Measurements from ENCODE around the gene BAZ2A.

Gene BAZ2A

GRCh38 chr12:56629459-56630179 lies 507 bp downstream of the BAZ2A start:
- peak overlapping the region; percentile 94 to 95 for H3K27ac ChIP-seq
- TF ChIP-seq, protein P1, sequence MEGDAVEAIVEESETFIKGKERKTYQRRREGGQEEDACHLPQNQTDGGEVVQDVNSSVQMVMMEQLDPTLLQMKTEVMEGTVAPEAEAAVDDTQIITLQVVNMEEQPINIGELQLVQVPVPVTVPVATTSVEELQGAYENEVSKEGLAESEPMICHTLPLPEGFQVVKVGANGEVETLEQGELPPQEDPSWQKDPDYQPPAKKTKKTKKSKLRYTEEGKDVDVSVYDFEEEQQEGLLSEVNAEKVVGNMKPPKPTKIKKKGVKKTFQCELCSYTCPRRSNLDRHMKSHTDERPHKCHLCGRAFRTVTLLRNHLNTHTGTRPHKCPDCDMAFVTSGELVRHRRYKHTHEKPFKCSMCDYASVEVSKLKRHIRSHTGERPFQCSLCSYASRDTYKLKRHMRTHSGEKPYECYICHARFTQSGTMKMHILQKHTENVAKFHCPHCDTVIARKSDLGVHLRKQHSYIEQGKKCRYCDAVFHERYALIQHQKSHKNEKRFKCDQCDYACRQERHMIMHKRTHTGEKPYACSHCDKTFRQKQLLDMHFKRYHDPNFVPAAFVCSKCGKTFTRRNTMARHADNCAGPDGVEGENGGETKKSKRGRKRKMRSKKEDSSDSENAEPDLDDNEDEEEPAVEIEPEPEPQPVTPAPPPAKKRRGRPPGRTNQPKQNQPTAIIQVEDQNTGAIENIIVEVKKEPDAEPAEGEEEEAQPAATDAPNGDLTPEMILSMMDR (IDR thresholded peaks at IDR 0.05), result no peak

GRCh38 chr12:56628671-56629458 lies 1.3 kb downstream of the BAZ2A start:
- H3K4me3 ChIP-seq, result peak overlapping the region; percentile 91
- H3K27ac ChIP-seq, result peak overlapping the region; percentile 94 to 95
- peak; percentile 82 for DNase-seq (ENCODE audit: low spot score)
- TF ChIP-seq, protein P1 (IDR thresholded peaks at IDR 0.05), result no peak

More at GRCh38 chr12:56629459-56630179, 507 bp downstream of the BAZ2A start:
- DNase-seq (ENCODE audit: low spot score), result no peak
- peak overlapping the region; percentile 91 for H3K4me3 ChIP-seq

DNA sequence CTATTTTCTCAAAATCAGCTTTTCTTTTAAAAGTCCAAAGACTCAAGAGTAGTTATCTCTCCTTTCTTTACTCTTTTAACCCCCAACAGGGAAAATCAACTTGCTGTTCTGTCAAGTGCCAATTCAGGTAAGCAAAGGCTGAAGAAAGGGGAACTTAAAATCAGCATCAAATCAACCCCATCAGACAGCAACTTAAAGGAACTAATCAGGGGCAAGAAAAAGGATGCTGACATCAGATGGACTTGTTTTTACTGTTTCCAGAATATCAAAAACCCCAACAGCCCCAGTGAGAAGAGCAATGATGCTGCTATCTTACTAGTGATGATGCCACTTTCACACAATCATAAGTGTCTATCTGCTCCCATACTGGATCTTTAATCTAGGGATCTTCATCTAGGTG lies 3.4 kb downstream of the BAZ2A start:
- TF ChIP-seq, protein P1 (IDR thresholded peaks at IDR 0.05), result no peak
- Histone ChIP-seq H3K27ac (no peak overlapping the region), H3K4me3 (no peak overlapping the region)
- DNase-seq (ENCODE audit: low spot score), result no peak

- Histone ChIP-seq H3K4me3 (no peak overlapping the region), H3K27ac (no peak overlapping the region)
- TF ChIP-seq, protein P1 (IDR thresholded peaks at IDR 0.05), result no peak
- DNase-seq (ENCODE audit: low spot score), result no peak
Observed at GRCh38 chr12:56622535-56622934, 7.6 kb downstream of the BAZ2A start.

DNA sequence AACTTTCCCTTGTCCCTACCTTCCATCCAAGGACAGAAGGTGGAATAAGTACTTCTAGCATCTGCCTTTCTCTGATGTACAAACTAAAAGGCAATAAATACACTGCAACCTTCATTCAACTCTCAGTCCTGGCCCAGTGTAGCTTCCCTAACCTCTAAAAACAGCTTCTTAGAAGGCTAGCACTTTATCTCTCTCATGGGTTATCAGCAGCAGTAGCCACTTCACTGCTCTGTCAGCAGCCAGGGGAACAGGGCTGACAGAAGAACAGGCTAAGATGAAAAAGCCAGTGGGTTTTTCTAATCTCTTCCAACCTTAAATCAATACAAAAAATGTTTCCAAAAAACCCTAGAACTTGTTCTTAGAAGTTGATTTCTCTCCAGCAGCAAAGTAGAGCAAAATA lies 13.2 kb downstream of the BAZ2A start:
- TF ChIP-seq, protein P1 (IDR thresholded peaks at IDR 0.05), result no peak
- no peak overlapping the region for H3K4me3 ChIP-seq
- no peak for DNase-seq (ENCODE audit: low spot score)
- H3K27ac ChIP-seq, result no peak overlapping the region

DNA sequence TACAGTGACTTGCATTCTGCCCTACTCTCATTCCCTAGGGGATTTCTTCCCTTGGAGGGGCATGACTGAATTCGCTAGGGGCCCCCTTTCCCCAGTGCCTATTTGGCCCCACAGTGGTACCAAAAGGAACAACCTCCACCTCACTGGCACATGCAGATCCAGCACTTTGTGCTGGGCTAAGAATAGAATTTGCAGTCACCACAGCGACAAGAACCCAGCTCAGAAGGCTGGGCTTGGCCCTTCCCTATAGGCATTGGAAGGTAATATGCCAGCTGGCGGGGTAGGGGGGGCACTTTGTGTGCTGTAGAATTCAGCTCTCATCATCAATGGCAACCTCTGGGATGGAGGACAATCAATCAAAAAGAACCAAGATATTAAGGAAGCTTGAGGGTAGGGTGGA lies 13.9 kb downstream of the BAZ2A start:
- no peak overlapping the region for H3K27ac ChIP-seq
- no peak overlapping the region for H3K4me3 ChIP-seq
- TF ChIP-seq, protein P1 (IDR thresholded peaks at IDR 0.05), result no peak
- DNase-seq (ENCODE audit: low spot score), result no peak
